CD1c-positive myeloid dendritic cell (primary cell): ENCODE results near the gene ITIH1.
A peak's percentile ranks its signal among the peaks of the same experiment; 100 is the strongest.
"Not testable (repeated sequence)": the region's sequence is repeated elsewhere in the genome, so short reads cannot be mapped to it uniquely, and the experiment has no call there.

ENCODE experiments used
- DNase-seq: peaks from one replicate; pipeline ENCODE4 v3.0.0-alpha.2; 2016; ENCODE audit errors: extremely low spot score

Gene ITIH1

GRCh38 chr3:52774901-52775864 lies 2.2 kb upstream of the ITIH1 start:
- DNase-seq = peak; percentile 19

GRCh38 chr3:52775877-52776276 lies 1.5 kb upstream of the ITIH1 start:
- no peak for DNase-seq

- not testable (repeated sequence) for DNase-seq
Measured at GRCh38 chr3:52776486-52776885, 913 bp upstream of the ITIH1 start.

GRCh38 chr3:52777959-52778805 lies 783 bp downstream of the ITIH1 start:
- DNase-seq = peak; percentile 13

GRCh38 chr3:52779011-52779836 lies 1.8 kb downstream of the ITIH1 start:
- peak; percentile 63 for DNase-seq

- DNase-seq = no peak
Measured at GRCh38 chr3:52779837-52780585, 2.6 kb downstream of the ITIH1 start.

GRCh38 chr3:52781741-52782140 lies 4.3 kb downstream of the ITIH1 start:
- DNase-seq = no peak

- no peak for DNase-seq
Measured at GRCh38 chr3:52782412-52783210, 5.2 kb downstream of the ITIH1 start.

GRCh38 chr3:52783211-52783555 lies 5.8 kb downstream of the ITIH1 start:
- DNase-seq = no peak

GRCh38 chr3:52784021-52784621 lies 6.7 kb downstream of the ITIH1 start:
- no peak for DNase-seq

- no peak for DNase-seq
Measured at GRCh38 chr3:52784931-52785590, 7.7 kb downstream of the ITIH1 start.

GRCh38 chr3:52786330-52787215 lies 9.2 kb downstream of the ITIH1 start:
- DNase-seq = no peak

- DNase-seq = no peak
Measured at GRCh38 chr3:52787246-52787645, 9.8 kb downstream of the ITIH1 start.

- DNase-seq = no peak
Measured at GRCh38 chr3:52787672-52788625, 10.6 kb downstream of the ITIH1 start.

GRCh38 chr3:52788890-52789745 lies 11.7 kb downstream of the ITIH1 start:
- DNase-seq = no peak

GRCh38 chr3:52789746-52790040 lies 12.3 kb downstream of the ITIH1 start:
- no peak for DNase-seq
